WTC11 (cell line): ENCODE results near the gene WAC.

Experiments
- E2F1 ChIP-seq: sonication (generic); formaldehyde crosslinking; IDR thresholded peaks from 2 replicates; pipeline ENCODE4 v1.8.0; 2022; ENCODE audit warnings: mild to moderate bottlenecking, missing genetic modification reagents
- FOXJ3 ChIP-seq: sonication (generic); formaldehyde crosslinking; IDR thresholded peaks from 2 replicates; pipeline ENCODE4 v1.9.0; 2021; ENCODE audit warnings: missing genetic modification reagents, mild to moderate bottlenecking, borderline replicate concordance
- KAT7 ChIP-seq: sonication (generic); formaldehyde crosslinking; IDR thresholded peaks from 2 replicates; pipeline ENCODE4 v1.8.1; 2023; ENCODE audit warnings: missing genetic modification reagents, mild to moderate bottlenecking, borderline replicate concordance

- no peak for TF ChIP-seq KAT7 (CRISPR knock-in tag)
- TF ChIP-seq E2F1 = no peak
- no peak for TF ChIP-seq FOXJ3
These were observed 40.6 kb upstream of the WAC start for GRCh38 chr10:28492116-28492920.
